ENCODE measurements around the gene MYO5B.

The MYO5B gene

DNA sequence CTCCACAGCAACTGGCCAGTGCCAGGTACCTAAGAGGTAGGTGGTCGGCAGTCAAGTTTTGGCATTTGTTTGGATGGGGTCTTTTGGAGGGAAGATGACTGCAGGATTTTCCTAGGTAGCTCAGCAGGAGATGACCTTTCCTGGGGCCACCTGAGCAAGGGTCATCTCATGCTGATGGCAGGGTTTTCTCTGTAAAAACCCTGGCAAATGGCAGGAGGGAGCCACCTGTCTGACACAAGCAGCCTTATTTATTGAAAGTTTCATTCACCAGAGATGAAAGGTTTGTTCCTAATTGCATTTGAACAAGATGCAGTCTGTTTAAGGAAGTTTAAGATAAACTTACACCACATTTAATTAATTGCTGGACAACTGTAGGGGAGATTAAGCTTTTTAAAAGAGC lies 350.0 kb downstream of the MYO5B start:
- no peak for DNase-seq (ENCODE audit: low read depth)
- TF ChIP-seq, protein P1, sequence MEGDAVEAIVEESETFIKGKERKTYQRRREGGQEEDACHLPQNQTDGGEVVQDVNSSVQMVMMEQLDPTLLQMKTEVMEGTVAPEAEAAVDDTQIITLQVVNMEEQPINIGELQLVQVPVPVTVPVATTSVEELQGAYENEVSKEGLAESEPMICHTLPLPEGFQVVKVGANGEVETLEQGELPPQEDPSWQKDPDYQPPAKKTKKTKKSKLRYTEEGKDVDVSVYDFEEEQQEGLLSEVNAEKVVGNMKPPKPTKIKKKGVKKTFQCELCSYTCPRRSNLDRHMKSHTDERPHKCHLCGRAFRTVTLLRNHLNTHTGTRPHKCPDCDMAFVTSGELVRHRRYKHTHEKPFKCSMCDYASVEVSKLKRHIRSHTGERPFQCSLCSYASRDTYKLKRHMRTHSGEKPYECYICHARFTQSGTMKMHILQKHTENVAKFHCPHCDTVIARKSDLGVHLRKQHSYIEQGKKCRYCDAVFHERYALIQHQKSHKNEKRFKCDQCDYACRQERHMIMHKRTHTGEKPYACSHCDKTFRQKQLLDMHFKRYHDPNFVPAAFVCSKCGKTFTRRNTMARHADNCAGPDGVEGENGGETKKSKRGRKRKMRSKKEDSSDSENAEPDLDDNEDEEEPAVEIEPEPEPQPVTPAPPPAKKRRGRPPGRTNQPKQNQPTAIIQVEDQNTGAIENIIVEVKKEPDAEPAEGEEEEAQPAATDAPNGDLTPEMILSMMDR (IDR thresholded peaks at IDR 0.05; ENCODE audit: control insufficient read depth, extremely low read depth, insufficient read depth): no peak
- H3K4me3 ChIP-seq (ENCODE audit: low read depth, low read length): no peak overlapping the region

DNA sequence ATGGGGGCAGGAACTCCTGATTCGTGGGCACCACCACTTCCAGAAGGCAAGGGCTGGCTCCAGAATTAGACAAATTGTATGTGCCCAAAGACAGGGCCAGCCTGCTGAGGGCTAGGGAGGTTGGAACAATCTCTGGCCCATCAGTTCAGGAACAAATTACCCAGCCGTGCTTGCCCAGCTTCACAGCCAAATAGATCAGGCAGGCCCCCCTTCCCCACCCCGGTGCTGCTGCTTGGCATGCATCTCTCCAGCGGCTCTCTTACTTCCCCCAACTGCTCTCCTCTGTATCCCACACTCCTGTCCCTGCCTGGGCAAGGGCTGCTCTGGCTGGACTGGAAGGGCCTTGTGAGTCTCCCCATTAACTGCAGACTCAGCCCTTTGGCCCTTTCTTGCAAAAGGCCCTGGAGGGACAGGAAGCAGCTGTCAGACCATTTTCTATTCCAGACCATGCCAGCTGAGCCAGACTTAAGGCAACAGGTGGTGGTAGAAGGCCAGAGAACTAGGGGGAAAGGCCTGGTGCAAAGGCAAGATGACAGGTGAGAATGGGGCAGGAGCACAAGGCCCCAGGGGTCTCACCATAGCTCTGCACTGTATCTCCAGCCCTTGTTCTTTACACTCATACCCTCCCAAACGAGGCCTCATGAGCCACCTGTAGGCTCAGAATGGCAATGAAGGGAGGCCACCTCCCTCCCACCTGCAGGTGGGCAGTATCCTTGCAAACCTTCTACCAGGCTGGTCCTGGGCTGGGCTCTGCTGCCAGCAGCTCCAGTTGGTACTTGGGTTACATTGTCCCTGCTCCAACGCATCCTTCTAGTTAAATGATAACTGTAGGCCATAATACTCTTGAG lies 350.9 kb downstream of the MYO5B start:
- no peak overlapping the region for H3K4me3 ChIP-seq (ENCODE audit: low read depth, low read length)
- DNase-seq (ENCODE audit: low read depth): no peak
- TF ChIP-seq, protein P1 (IDR thresholded peaks at IDR 0.05; ENCODE audit: control insufficient read depth, extremely low read depth, insufficient read depth): no peak

DNA sequence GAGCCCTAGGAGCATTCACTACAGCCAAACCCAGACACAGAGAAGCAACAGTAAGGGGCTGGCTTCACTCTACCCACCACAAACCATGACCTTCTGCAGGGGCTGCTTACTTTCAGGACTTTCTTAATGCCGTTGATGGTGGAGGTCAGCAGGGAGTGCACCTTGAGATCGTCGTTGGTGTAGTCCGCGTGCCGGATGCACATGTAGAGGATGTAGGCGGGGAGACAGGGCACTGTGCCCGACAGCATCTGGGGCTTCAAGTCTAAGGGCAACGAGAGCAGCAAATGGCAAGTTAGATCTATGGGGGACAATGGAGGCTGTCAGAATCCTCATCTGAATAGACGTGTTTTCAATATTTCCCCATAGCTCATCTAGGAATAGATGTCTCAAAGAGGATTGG lies 351.8 kb downstream of the MYO5B start:
- DNase-seq (ENCODE audit: low read depth): no peak
- H3K4me3 ChIP-seq (ENCODE audit: low read depth, low read length): no peak overlapping the region
- TF ChIP-seq, protein P1 (IDR thresholded peaks at IDR 0.05; ENCODE audit: control insufficient read depth, extremely low read depth, insufficient read depth): no peak

DNA sequence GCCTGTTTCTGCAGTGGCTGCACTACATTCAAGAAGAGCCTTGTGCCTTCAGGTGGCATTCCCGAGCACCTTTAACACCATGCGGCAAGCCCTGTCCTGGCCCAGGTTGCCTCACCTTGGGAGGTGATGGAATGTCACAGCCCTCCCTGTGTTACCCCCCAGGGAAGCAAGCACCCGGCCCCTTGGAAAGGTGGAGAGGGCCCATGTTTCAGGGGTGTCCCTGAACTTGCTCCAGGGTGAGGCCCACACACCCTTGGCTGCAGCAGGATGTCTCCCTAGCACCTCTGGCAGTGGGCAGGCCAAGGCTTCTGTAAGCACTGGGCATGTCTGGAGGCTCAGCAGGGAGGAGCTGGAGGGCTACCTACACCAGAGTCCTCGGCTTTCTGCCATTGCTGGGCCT lies 352.3 kb downstream of the MYO5B start:
- no peak for DNase-seq (ENCODE audit: low read depth)
- no peak overlapping the region for H3K4me3 ChIP-seq (ENCODE audit: low read depth, low read length)
- TF ChIP-seq, protein P1 (IDR thresholded peaks at IDR 0.05; ENCODE audit: control insufficient read depth, extremely low read depth, insufficient read depth): no peak

DNA sequence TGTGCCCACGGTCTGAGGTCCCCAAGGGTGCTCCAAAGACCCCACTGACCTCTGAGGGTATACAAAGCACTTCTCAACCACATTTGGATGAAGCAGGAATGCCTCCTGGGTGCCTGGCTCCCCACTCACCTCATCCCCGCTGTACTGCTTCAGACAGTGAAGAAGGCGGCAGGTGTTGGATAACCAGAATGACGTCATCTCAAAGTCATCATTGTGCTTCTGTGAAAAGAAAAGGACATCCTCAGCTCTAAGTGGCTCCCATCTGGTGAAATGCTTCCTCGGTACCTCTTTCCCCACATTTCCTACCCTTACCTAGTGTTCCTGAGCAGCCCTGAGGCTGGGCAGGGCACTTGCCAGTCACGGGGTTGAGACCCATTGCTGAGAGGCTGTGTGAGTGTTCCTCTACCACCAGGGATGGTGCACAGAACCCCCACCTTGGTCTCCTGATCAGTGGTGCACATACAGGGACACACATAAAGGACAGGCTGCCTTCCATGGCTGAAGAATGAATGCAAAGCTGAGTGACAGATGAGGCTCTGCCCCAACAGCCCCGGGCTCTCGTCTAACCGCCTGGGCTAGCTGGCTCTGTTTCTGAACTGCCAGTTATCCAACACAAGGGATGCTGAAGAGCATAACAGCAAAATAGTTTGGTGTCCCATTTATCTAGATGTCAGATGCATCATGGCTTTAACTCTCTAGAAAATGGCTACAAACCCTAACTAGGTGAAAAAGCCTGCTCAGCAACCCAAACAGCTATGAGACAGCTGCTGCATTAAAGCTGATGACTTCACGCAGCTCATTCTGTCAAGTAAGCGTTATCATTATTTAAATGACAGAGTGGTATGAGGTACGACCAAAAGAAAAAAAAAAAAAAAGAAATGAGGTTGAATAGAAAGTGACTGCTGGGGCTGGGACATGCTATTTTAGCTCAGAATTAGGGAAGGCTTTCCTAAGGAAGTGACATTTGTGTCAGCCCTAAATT lies 353.4 kb downstream of the MYO5B start:
- no peak overlapping the region for H3K4me3 ChIP-seq (ENCODE audit: low read depth, low read length)
- TF ChIP-seq, protein P1 (IDR thresholded peaks at IDR 0.05; ENCODE audit: control insufficient read depth, extremely low read depth, insufficient read depth): no peak
- no peak for DNase-seq (ENCODE audit: low read depth)

DNA sequence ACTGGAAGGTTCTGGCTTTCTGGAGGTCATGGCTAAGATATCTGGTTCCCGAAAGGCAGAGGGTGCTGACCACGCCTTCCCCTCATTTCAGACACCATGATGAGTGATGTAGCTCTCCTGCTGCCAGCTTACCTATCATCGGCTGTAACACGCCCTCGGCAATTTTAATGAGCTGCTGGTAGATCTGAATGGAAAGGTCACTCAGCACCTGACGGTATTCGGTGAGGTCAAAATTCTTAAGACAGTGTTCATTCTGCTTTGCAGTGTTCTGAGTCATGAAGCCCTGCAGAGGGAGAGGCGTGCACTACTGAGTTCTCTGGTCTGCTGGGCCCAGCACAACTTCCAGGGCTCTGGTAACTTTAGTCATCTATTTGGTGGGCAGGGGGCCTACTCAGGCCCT lies 355.9 kb downstream of the MYO5B start:
- DNase-seq (ENCODE audit: low read depth): no peak
- no peak overlapping the region for H3K4me3 ChIP-seq (ENCODE audit: low read depth, low read length)
- TF ChIP-seq, protein P1 (IDR thresholded peaks at IDR 0.05; ENCODE audit: control insufficient read depth, extremely low read depth, insufficient read depth): no peak
